CD4-positive, alpha-beta T cell (primary cell): ENCODE measurements around the gene DNAH7. TPM values are rescaled to one million over a fixed set of nuclear protein-coding genes. Genes with fewer than 3 reads are reported as not detected.

Experiments used
- ATAC-seq: fragments of 200-7000 bp; cut with Tn5 transposase; one replicate; pipeline ENCODE4 v1.10.0; 2022; ENCODE audit warnings: mild to moderate bottlenecking; ENCODE audit not compliant: poor library complexity
- CTCF ChIA-PET: fragments of 350-600 bp; sonication (Branson Sonifier 250); formaldehyde crosslinking; loops from one replicate; lab custom pipeline; 2021; ENCODE audit warnings: antibody characterized with exemption, inconsistent platforms; lab: Charles Lee
- POLR2A ChIA-PET: fragments of 350-600 bp; sonication (Branson Sonifier 250); formaldehyde crosslinking; loops from one replicate; lab custom pipeline; 2021; ENCODE audit warnings: antibody characterized with exemption, inconsistent platforms; lab: Charles Lee
- DNase-seq, 14 experiments: peaks; one replicate each; pipeline ENCODE4 v3.0.0-alpha.2; 2013 to 2020; ENCODE audit warnings: mixed read lengths in 2 of 14
- H3K27ac ChIP-seq, 2 donors: one replicate each; pipeline versions ENCODE4 v1.5.1 to v1.7.0; 2013; ENCODE audit warnings: low read length in 2 of 2, low read depth in 1 of 2, mild to moderate bottlenecking in 1 of 2
- H3K27me3 ChIP-seq, 2 experiments: 1 replicate in 1 of 2; 2 replicates in 1 of 2; pipeline versions ENCODE4 v1.6.1 to v1.7.0; 2013; ENCODE audit warnings: low read length in 2 of 2, control low read depth in 1 of 2, mild to moderate bottlenecking in 1 of 2, moderate library complexity in 1 of 2; ENCODE audit not compliant: insufficient read depth in 2 of 2, control insufficient read depth in 1 of 2
- H3K36me3 ChIP-seq: one replicate; pipeline ENCODE4 v1.6.1; 2013; ENCODE audit warnings: low read length, control low read depth; ENCODE audit not compliant: insufficient read depth
- H3K4me1 ChIP-seq: one replicate; pipeline ENCODE4 v1.6.1; 2013; ENCODE audit warnings: low read length, control low read depth; ENCODE audit not compliant: insufficient read depth
- H3K4me3 ChIP-seq: one replicate; pipeline ENCODE4 v1.5.1; 2013; ENCODE audit warnings: mild to moderate bottlenecking, low read length, moderate library complexity
- H3K9me3 ChIP-seq, 2 experiments: 1 replicate in 1 of 2; 2 replicates in 1 of 2; pipeline versions ENCODE4 v1.6.1 to v1.7.0; 2013; ENCODE audit warnings: low read length in 2 of 2, mild to moderate bottlenecking in 2 of 2, control low read depth in 1 of 2, moderate library complexity in 1 of 2; ENCODE audit not compliant: control insufficient read depth in 1 of 2, insufficient read depth in 1 of 2
- H3K27ac Mint-ChIP-seq: one replicate; pipeline ENCODE4 v1.8.0; 2020; ENCODE audit warnings: mixed read lengths
- H3K27me3 Mint-ChIP-seq: one replicate; pipeline ENCODE4 v1.8.0; 2021; ENCODE audit warnings: mixed read lengths
- H3K36me3 Mint-ChIP-seq: one replicate; pipeline ENCODE4 v1.8.0; 2021; ENCODE audit warnings: low read depth, mixed read lengths
- H3K4me1 Mint-ChIP-seq: one replicate; pipeline ENCODE4 v1.8.0; 2021; ENCODE audit warnings: low read depth, mixed read lengths
- H3K4me3 Mint-ChIP-seq: one replicate; pipeline ENCODE4 v1.8.0; 2020; ENCODE audit warnings: mild to moderate bottlenecking, mixed read lengths
- H3K9me3 Mint-ChIP-seq: one replicate; pipeline ENCODE4 v1.8.0; 2020; ENCODE audit warnings: mixed read lengths
- CTCF ChIP-seq: fragments of 200-600 bp; IDR thresholded peaks from one replicate; pipeline ENCODE4 v1.8.0; 2022; ENCODE audit warnings: antibody characterized with exemption, mild to moderate bottlenecking
- intact Hi-C, 2 experiments: fragments of 100-400 bp; cut with DNase I in 1 of 2; cut with micrococcal nuclease in 1 of 2; formaldehyde crosslinking; loops; one replicate each; pipeline versions ENCODE4 v1.15.1 to v1.9.0; 2023 to 2025; cut with DNase I, micrococcal nuclease
- total RNA-seq, 174 experiments: library from RNA in 2 of 174; stranded (reverse) in 2 of 174; gene quantifications; one replicate each; pipeline ENCODE4 v1.2.3 and lab custom pipeline; 2021 to 2026

The DNAH7 gene
- total RNA-seq, 2 experiments from 2014 or later: not detected

GRCh38 chr2:196080526-196080925 is 11.9 kb upstream of the DNAH7 start:
- ATAC-seq: peak; percentile 55
- Histone ChIP-seq H3K36me3 (no peaks in the 10 kb centered on the region), H3K9me3 (peaks cover 4 to 7% of the 10 kb centered on the region in 2 experiments), H3K4me1 (peaks cover 9% of the 10 kb centered on the region), H3K27me3 (no peaks in the 10 kb centered on the region), H3K4me3 (no peak overlapping the region), H3K27ac (no peak overlapping the region)
- Mint-ChIP-seq H3K36me3 (peaks cover 6% of the 10 kb centered on the region), H3K9me3 (peaks cover 9% of the 10 kb centered on the region), H3K4me1 (peaks cover 28% of the 10 kb centered on the region), H3K27me3 (no peaks in the 10 kb centered on the region), H3K4me3 (peak overlapping the region; percentile 60), H3K27ac (peak overlapping the region; percentile 46)
- intact Hi-C loops: loop anchor here in 1 of 2 experiments (5.0 kb wide), 1 partner anchor 47 kb away; no protein-coding TSS in a partner anchor
- ChIA-PET POLR2A (interaction anchor here (3.7 kb wide), 1 partner anchor 139 kb away, joined by 19 read pairs; no protein-coding TSS in a partner anchor), CTCF (interaction anchor here (5.6 kb wide), 1 partner anchor 13 kb away, joined by 40 read pairs; the partner anchor contains the start of gene DNAH7)
- DNase-seq: peak in 2 of 14 experiments; percentile 28 to 47
- TF ChIP-seq CTCF: no peak

- TF ChIP-seq CTCF: no peak
- Mint-ChIP-seq H3K27ac (peak overlapping the region; percentile 3), H3K9me3 (peaks cover 4% of the 10 kb centered on the region), H3K4me3 (no peak overlapping the region), H3K36me3 (no peaks in the 10 kb centered on the region), H3K4me1 (peaks cover 32% of the 10 kb centered on the region), H3K27me3 (no peaks in the 10 kb centered on the region)
- POLR2A ChIA-PET: interaction anchor here (0.6 to 4.0 kb wide), 9 partner anchors 72 to 375 kb away, joined by 3 to 21 read pairs (median 9); partner anchors contain the start of gene STK17B
- Histone ChIP-seq H3K27me3 (no peaks in the 10 kb centered on the region), H3K36me3 (no peaks in the 10 kb centered on the region), H3K4me1 (peaks cover 9% of the 10 kb centered on the region), H3K4me3 (no peak overlapping the region), H3K27ac (no peak overlapping the region), H3K9me3 (peaks cover 3 to 7% of the 10 kb centered on the region in 2 experiments)
- intact Hi-C loops: loop anchor here (2.0 to 10.0 kb wide), 5 partner anchors 88 to 556 kb away; partner anchors contain the start of gene CCDC150 (in 1 of the 2)
- DNase-seq (no peak), ATAC-seq (no peak)
- CTCF ChIA-PET: interaction anchor here (1.2 to 5.6 kb wide), 13 partner anchors 11 to 265 kb away, joined by 3 to 40 read pairs (median 4); partner anchors contain the start of gene DNAH7
These were observed 10.4 kb upstream of the DNAH7 start for GRCh38 chr2:196079052-196079451.

- Histone ChIP-seq H3K4me1 (peaks cover 9% of the 10 kb centered on the region), H3K4me3 (no peak overlapping the region), H3K27ac (no peak overlapping the region), H3K36me3 (no peaks in the 10 kb centered on the region), H3K9me3 (no peaks in the 10 kb centered on the region), H3K27me3 (no peaks in the 10 kb centered on the region)
- ATAC-seq: no peak
- CTCF ChIA-PET: interaction anchor here (0.7 to 5.6 kb wide), 19 partner anchors 10 to 376 kb away, joined by 3 to 40 read pairs (median 3); partner anchors contain the start of gene DNAH7
- DNase-seq: no peak
- intact Hi-C loops: loop anchor here (1.0 to 10.0 kb wide), 8 partner anchors 89 to 557 kb away; partner anchors contain the start of gene CCDC150 (in 1 of the 2)
- Mint-ChIP-seq H3K27ac (peak overlapping the region; percentile 3), H3K36me3 (no peaks in the 10 kb centered on the region), H3K9me3 (peaks cover 2% of the 10 kb centered on the region), H3K4me3 (no peak overlapping the region), H3K27me3 (no peaks in the 10 kb centered on the region), H3K4me1 (peaks cover 32% of the 10 kb centered on the region)
- no peak for TF ChIP-seq CTCF
- POLR2A ChIA-PET: interaction anchor here (0.7 to 4.0 kb wide), 13 partner anchors 9 to 376 kb away, joined by 3 to 21 read pairs (median 3); partner anchors contain the start of genes DNAH7 and STK17B
These were observed 9.2 kb upstream of the DNAH7 start for GRCh38 chr2:196077821-196078220.
